ENCODE results near the gene KATNAL1.

The KATNAL1 gene

GRCh38 chr13:30307194-30307970 lies at the start of gene KATNAL1:
KATNAL1 (minus strand) TSS chr13:30307551; CDS start chr13:30283777, 23,774 bp downstream.
- Mint-ChIP-seq H3K9me3 (no peaks in the 10 kb centered on the region), H3K4me1 (peaks cover 32% of the 10 kb centered on the region), H3K4me3 (peak within 1 kb of the TSS; percentile 77), H3K27ac (peak within 1 kb of the TSS; percentile 82), H3K36me3 (no peaks in the 10 kb centered on the region)
- DNase-seq (ENCODE audit: low spot score in 2 of 2): peak; percentile 55 to 85
- ATAC-seq: peak; percentile 79

GRCh38 chr13:30355839-30356238 lies 48.5 kb upstream of the KATNAL1 start:
- peaks cover 5% of the 10 kb centered on the region for H3K9me3 Mint-ChIP-seq
- H3K36me3 Mint-ChIP-seq: peaks cover 6% of the 10 kb centered on the region
- ATAC-seq: no peak

DNA sequence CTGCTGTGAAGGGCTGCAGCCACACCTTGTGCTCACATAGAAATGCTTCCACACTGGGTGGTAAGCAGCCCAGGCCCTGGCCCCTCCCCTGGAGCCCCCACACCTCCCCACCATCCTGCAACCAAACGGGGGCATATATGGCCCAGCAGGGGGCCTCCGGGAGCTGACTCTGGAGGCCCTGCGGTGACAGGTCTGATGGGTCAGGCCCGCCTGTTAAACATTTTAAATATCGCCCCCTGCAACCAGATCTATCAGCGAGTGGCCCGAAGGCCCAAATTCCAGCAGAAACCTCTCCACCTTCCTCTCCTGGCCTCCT lies 48.0 kb upstream of the KATNAL1 start:
- Mint-ChIP-seq H3K9me3 (peaks cover 5% of the 10 kb centered on the region), H3K4me3 (no peak overlapping the region), H3K36me3 (peaks cover 6% of the 10 kb centered on the region), H3K4me1 (peaks cover 13% of the 10 kb centered on the region), H3K27ac (no peak overlapping the region)
- DNase-seq (ENCODE audit: low spot score in 2 of 2): no peak
- peak; percentile 39 for ATAC-seq

More at GRCh38 chr13:30355839-30356238, 48.5 kb upstream of the KATNAL1 start:
- no peak overlapping the region for H3K4me3 Mint-ChIP-seq
- H3K27ac Mint-ChIP-seq: no peak overlapping the region
- peaks cover 13% of the 10 kb centered on the region for H3K4me1 Mint-ChIP-seq
- no peak for DNase-seq (ENCODE audit: low spot score in 2 of 2)

DNA sequence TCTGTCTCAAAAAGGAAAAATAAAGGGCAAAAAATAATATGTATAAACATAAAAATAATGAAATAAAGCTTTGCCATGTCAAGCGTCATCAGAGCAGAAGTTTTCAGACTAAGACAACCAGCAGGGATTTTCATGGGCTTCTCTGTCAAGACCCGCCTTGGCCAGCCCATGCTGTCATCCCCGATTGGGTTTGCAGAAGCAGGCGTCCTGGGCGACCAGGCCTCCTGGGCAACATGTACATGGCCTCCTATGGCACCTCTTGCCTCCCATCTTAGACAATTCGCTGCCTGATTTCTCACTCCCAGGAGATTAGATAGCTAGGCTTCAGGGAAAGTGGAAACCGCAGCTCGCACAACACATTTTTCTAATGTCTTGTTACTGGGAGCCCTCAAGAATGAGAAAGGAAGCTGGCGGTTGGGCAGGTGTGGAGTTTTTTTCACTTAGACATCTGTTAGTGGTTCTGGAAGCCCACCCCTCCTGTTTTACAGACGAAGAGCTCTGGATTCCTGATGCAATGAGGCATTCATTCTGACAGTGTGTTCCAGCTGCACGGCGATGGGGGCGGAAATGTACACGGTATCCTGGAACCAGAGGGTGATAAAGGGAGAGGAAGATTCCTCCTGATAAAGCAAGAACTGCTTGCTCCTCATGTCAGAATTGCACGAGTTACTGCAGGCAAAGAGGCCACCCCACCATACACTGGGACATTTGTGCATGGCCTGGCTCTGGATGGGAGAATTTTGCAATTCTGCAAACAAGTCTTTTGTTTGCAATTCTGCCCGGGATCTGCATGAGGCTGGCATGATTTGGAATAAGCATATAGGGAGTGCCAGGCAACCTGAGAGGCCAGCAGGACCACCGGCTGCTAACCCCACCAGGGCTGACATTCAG lies 47.4 kb upstream of the KATNAL1 start:
- Mint-ChIP-seq H3K9me3 (peaks cover 5% of the 10 kb centered on the region), H3K4me1 (peaks cover 13% of the 10 kb centered on the region), H3K36me3 (peaks cover 6% of the 10 kb centered on the region), H3K4me3 (no peak overlapping the region), H3K27ac (no peak overlapping the region)
- no peak for DNase-seq (ENCODE audit: low spot score in 2 of 2)
- no peak for ATAC-seq

DNA sequence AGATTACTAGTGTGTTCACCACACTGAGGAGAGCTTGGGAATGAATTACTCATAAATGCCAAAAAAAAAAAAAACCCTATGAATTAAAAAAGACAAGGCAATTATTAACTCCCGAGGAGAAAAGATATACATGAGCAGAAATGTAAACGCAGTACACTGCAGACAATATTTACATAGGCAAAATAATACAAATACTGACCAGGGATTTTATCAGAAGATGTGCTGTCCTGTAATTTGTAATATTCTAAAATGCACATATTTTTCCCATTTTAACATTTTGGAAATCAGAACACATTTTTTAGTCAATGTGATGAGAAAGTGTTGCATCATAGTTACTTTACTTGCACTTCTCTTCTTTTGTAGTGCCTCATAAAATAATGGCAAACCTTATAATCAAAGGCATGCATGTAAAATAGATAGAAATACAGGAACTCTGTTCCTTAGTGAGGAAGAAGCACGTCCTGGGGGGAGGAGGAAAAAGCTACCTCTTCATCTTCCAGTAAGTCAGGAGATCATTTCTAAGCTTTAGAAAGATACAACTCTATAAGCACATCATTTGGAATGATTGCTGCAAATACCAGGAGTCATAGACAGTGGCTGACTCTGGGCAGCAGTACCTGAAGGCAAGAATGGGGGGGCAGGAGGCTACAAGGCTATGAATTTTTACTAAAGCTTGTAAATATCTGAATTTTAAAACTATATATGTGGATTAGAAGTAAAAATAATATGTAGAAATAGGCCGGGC lies 46.3 kb upstream of the KATNAL1 start:
- H3K4me1 Mint-ChIP-seq: peaks cover 13% of the 10 kb centered on the region
- ATAC-seq: no peak
- H3K27ac Mint-ChIP-seq: no peak overlapping the region
- DNase-seq (ENCODE audit: low spot score in 2 of 2): no peak
- no peak overlapping the region for H3K4me3 Mint-ChIP-seq
- peaks cover 5% of the 10 kb centered on the region for H3K9me3 Mint-ChIP-seq
- peaks cover 6% of the 10 kb centered on the region for H3K36me3 Mint-ChIP-seq

GRCh38 chr13:30353060-30353459 lies 45.7 kb upstream of the KATNAL1 start:
- peaks cover 6% of the 10 kb centered on the region for H3K36me3 Mint-ChIP-seq
- H3K9me3 Mint-ChIP-seq: peaks cover 5% of the 10 kb centered on the region
- DNase-seq (ENCODE audit: low spot score in 2 of 2) (no peak), ATAC-seq (no peak)
- no peak overlapping the region for H3K27ac Mint-ChIP-seq
- H3K4me1 Mint-ChIP-seq: peaks cover 18% of the 10 kb centered on the region
- H3K4me3 Mint-ChIP-seq: no peak overlapping the region

GRCh38 chr13:30352121-30352520 lies 44.8 kb upstream of the KATNAL1 start:
- Mint-ChIP-seq H3K4me1 (peaks cover 22% of the 10 kb centered on the region), H3K9me3 (peaks cover 5% of the 10 kb centered on the region), H3K4me3 (no peak overlapping the region), H3K27ac (no peak overlapping the region), H3K36me3 (peaks cover 6% of the 10 kb centered on the region)
- DNase-seq (ENCODE audit: low spot score in 2 of 2): no peak
- ATAC-seq: no peak

DNA sequence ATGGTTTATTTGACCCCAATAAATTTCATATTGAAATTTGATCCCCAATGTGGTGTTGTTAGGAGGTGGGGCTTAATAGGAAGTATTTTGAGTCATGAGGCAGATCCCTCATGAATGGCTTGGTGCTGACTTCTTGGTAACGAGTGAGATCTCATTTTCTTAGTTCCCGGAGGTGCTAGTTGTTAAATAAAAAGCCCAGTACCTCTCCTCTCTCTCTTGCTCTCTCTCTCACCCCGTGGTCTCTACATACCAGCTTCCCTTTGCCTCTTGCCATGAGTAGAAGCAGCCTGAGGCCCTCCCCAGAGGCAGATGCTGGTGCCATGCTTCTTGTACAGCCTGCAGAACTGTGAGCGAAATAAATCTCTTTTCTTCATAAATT lies 39.4 kb upstream of the KATNAL1 start:
- Mint-ChIP-seq H3K4me1 (peaks cover 37% of the 10 kb centered on the region), H3K27ac (peak overlapping the region; percentile 54), H3K36me3 (no peaks in the 10 kb centered on the region), H3K4me3 (peak overlapping the region; percentile 31), H3K9me3 (no peaks in the 10 kb centered on the region)
- ATAC-seq (peak; percentile 72), DNase-seq (ENCODE audit: low spot score in 2 of 2) (no peak)

- peak overlapping the region; percentile 31 for H3K4me3 Mint-ChIP-seq
- ATAC-seq (peak; percentile 90), DNase-seq (ENCODE audit: low spot score in 2 of 2) (peak; percentile 24 to 71)
- peaks cover 37% of the 10 kb centered on the region for H3K4me1 Mint-ChIP-seq
- H3K36me3 Mint-ChIP-seq: no peaks in the 10 kb centered on the region
- peak overlapping the region; percentile 54 for H3K27ac Mint-ChIP-seq
- no peaks in the 10 kb centered on the region for H3K9me3 Mint-ChIP-seq
Measured at GRCh38 chr13:30346153-30346788, 38.9 kb upstream of the KATNAL1 start.

DNA sequence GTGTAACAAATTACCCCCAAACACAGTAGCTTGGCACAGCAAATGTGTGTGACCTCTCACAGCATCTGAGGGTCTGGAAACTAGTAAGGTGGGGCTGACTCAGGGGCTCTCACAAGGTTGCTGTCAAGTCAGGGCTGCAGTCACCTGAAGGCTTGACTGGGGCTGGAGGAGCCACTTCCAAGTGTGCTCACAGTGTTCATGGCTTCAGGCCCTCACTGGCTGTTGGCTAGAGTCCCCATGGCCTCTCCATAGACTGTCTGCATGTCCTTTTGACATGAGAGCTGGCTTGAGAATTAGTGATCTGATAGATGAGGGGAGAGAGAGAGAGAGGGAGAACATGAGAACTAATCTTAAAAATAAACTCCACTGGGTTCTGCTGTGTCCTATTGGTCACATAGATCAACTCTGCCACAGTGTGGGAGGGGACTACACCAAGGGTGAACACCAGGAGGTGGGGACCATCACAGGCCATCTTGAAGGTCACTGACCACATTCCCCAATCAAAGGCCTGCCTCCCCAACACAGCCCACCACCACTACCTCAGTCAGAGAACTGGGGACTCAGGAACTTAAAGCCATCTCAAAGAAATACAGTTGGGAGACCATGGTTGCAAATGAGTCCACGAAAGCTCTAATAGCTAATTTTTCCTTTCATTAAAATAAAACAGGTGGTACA lies 38.2 kb upstream of the KATNAL1 start:
- Mint-ChIP-seq H3K27ac (no peak overlapping the region), H3K9me3 (no peaks in the 10 kb centered on the region), H3K4me1 (peaks cover 37% of the 10 kb centered on the region), H3K36me3 (no peaks in the 10 kb centered on the region), H3K4me3 (no peak overlapping the region)
- ATAC-seq: no peak
- DNase-seq (ENCODE audit: low spot score in 2 of 2): no peak

DNA sequence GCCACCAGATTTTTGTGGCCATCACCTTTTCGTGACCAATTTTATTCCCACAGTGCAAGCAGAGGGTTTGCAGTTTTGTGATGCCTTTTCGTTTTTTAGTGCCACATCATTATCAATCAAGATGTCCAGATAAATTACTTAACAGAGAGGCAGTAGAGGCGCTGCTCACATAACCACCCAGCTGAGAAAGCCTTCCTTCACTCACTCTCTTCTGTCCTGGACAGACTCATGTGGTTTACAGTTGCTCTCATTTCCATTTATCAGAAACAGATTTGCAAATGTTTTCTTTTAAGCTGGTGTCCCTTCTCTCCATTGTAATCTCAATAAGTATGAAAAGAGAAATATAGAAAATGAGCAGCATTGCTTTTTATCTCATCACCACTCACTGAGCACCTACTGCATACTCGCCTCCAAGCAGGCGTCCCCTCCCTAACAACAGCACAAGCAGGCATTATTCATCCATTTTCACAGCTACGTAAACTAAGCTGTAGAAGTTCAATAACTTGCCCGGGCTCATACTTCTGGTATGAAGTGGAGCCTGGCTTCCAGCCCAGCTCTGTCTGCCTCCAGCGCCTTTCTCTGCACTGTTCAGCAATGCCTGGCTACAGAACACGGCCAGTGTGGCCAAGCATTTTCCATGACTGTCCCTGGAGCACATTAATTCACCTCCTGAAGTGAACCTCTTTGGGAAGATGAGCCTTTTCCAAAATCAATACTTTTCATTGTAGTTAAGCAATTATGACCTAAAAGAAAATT lies 34.6 kb upstream of the KATNAL1 start:
- Mint-ChIP-seq H3K27ac (no peak overlapping the region), H3K36me3 (no peaks in the 10 kb centered on the region), H3K9me3 (no peaks in the 10 kb centered on the region), H3K4me3 (no peak overlapping the region), H3K4me1 (peaks cover 22% of the 10 kb centered on the region)
- DNase-seq (ENCODE audit: low spot score in 2 of 2) (no peak), ATAC-seq (no peak)

GRCh38 chr13:30340331-30341250 lies 33.2 kb upstream of the KATNAL1 start:
- DNase-seq (ENCODE audit: low spot score in 2 of 2) (no peak), ATAC-seq (no peak)
- Mint-ChIP-seq H3K36me3 (no peaks in the 10 kb centered on the region), H3K4me1 (peaks cover 13% of the 10 kb centered on the region), H3K4me3 (no peak overlapping the region), H3K9me3 (no peaks in the 10 kb centered on the region), H3K27ac (no peak overlapping the region)

GRCh38 chr13:30339738-30340330 lies 32.5 kb upstream of the KATNAL1 start:
- Mint-ChIP-seq H3K4me3 (no peak overlapping the region), H3K36me3 (no peaks in the 10 kb centered on the region), H3K27ac (no peak overlapping the region), H3K9me3 (no peaks in the 10 kb centered on the region), H3K4me1 (peaks cover 5% of the 10 kb centered on the region)
- ATAC-seq: no peak
- DNase-seq (ENCODE audit: low spot score in 2 of 2): no peak
